Gastroesophageal sphincter (tissue), 4 donors: ENCODE data around the gene SDK2. TPM values are rescaled to one million over a fixed set of nuclear protein-coding genes. Genes with fewer than 3 reads are reported as not detected.

ENCODE experiments used
- ATAC-seq: fragments of 150-250 bp; one replicate; pipeline ENCODE4 v1.9.1; 2016; ENCODE audit warnings: mild to moderate bottlenecking, moderate library complexity
- H3K27ac ChIP-seq, 4 donors: fragments of 200-600 bp; sonication (generic) in 3 of 4; 1 replicate in 3 of 4; 2 replicates in 1 of 4; pipeline ENCODE4 v1.5.1; 2016 to 2019
- H3K27me3 ChIP-seq: fragments of 200-600 bp; sonication (generic); one replicate; pipeline ENCODE4 v1.5.1; 2019
- H3K36me3 ChIP-seq, 2 donors: fragments of 200-600 bp; sonication (generic); one replicate each; pipeline ENCODE4 v1.5.1; 2019; ENCODE audit warnings: control low read depth in 1 of 2
- H3K4me1 ChIP-seq, 3 donors: fragments of 200-600 bp; sonication (generic); 1 replicate in 2 of 3; 2 replicates in 1 of 3; pipeline ENCODE4 v1.5.1; 2016 to 2019; ENCODE audit warnings: control low read depth in 2 of 3
- H3K4me3 ChIP-seq, 2 donors: fragments of 200-600 bp; sonication (generic); one replicate each; pipeline ENCODE4 v1.5.1; 2019; ENCODE audit warnings: mild to moderate bottlenecking in 1 of 2, moderate library complexity in 1 of 2
- H3K9me3 ChIP-seq, 3 donors: fragments of 200-600 bp; sonication (generic); one replicate each; pipeline ENCODE4 v1.5.1; 2017 to 2019; ENCODE audit warnings: control low read depth in 2 of 3
- EP300 ChIP-seq: sonication (generic); formaldehyde crosslinking; IDR thresholded peaks from one replicate; pipeline ENCODE4 v1.6.1; 2017; ENCODE audit warnings: antibody characterized with exemption, mild to moderate bottlenecking
- POLR2A ChIP-seq, 2 donors: fragments of 450-650 bp; IDR thresholded peaks; one replicate each; pipeline ENCODE4 v1.6.1; 2017; ENCODE audit warnings: antibody characterized with exemption in 2 of 2, mild to moderate bottlenecking in 2 of 2, moderate library complexity in 1 of 2
- POLR2AphosphoS5 ChIP-seq: sonication (generic); formaldehyde crosslinking; IDR thresholded peaks from one replicate; pipeline ENCODE4 v1.6.1; 2017; ENCODE audit warnings: antibody characterized with exemption
- WGBS, 2 donors: methylation state at CpG; one replicate each; pipeline ENCODE4 v1.1.5; 2018; ENCODE audit warnings: low coverage in 1 of 2; 5-methylcytosine and 5-hydroxymethylcytosine counted together
- total RNA-seq, 4 donors: library from RNA; depleted of rRNA; stranded (reverse); fragments of >200 nt; gene quantifications; one replicate each; pipeline ENCODE4 v1.1.0, GENCODE V29; 2016
- TF ChIP-seq, protein P1 (sequence below), 4 experiments: fragments of 200-600 bp in 2 of 4; fragments of 450-650 bp in 2 of 4; sonication (generic) in 1 of 4; IDR thresholded peaks; one replicate each; pipeline ENCODE4 v1.5.1; 2017 to 2019; ENCODE audit warnings: antibody characterized with exemption in 4 of 4, mild to moderate bottlenecking in 2 of 4, moderate library complexity in 2 of 4

The SDK2 gene
- total RNA-seq, 4 donors from 2014 or later, result 0.31 to 2.0 (median 0.78) TPM

DNA sequence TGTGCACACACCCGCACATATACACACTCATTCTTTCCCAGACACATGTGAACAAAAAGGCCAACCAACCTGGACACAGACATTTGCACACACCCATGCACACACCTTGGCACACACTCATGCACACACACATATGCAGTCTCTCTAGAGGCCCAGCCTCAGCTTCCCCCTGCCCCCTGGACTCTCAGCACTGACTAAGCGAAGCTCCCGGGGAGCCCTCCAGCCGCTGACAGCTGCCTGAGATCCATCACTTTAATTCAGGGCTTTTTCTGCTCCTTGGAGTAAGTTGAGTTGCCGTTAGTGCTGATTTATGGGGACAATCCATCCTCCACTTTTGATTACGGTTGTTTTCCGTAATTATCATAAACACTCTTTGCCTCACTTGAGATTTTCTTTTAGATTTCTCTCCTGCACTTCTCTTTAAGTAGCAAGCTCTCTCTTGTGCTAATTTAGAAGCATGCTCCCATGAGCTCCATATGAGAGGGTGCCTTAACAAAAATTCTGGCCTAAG is 173.9 kb downstream of the SDK2 start:
- no peak overlapping the region for H3K4me3 ChIP-seq
- H3K4me1 ChIP-seq, result peaks cover 0 to 8% (median 0%) of the 10 kb centered on the region in 3 donors
- no peaks in the 10 kb centered on the region for H3K9me3 ChIP-seq
- WGBS, 2 donors, result 86 to 88% methylated on average over 1 to 6 of the region's 7 CpGs
- H3K27ac ChIP-seq, result no peak overlapping the region
- no peak for ATAC-seq
- H3K36me3 ChIP-seq, result no peaks in the 10 kb centered on the region
- peaks cover 21% of the 10 kb centered on the region for H3K27me3 ChIP-seq
- TF ChIP-seq EP300 (no peak), POLR2A (IDR thresholded peaks at IDR 0.05) (no peak), POLR2AphosphoS5 (no peak)
- TF ChIP-seq, protein P1, sequence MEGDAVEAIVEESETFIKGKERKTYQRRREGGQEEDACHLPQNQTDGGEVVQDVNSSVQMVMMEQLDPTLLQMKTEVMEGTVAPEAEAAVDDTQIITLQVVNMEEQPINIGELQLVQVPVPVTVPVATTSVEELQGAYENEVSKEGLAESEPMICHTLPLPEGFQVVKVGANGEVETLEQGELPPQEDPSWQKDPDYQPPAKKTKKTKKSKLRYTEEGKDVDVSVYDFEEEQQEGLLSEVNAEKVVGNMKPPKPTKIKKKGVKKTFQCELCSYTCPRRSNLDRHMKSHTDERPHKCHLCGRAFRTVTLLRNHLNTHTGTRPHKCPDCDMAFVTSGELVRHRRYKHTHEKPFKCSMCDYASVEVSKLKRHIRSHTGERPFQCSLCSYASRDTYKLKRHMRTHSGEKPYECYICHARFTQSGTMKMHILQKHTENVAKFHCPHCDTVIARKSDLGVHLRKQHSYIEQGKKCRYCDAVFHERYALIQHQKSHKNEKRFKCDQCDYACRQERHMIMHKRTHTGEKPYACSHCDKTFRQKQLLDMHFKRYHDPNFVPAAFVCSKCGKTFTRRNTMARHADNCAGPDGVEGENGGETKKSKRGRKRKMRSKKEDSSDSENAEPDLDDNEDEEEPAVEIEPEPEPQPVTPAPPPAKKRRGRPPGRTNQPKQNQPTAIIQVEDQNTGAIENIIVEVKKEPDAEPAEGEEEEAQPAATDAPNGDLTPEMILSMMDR (IDR thresholded peaks at IDR 0.05), result no peak

DNA sequence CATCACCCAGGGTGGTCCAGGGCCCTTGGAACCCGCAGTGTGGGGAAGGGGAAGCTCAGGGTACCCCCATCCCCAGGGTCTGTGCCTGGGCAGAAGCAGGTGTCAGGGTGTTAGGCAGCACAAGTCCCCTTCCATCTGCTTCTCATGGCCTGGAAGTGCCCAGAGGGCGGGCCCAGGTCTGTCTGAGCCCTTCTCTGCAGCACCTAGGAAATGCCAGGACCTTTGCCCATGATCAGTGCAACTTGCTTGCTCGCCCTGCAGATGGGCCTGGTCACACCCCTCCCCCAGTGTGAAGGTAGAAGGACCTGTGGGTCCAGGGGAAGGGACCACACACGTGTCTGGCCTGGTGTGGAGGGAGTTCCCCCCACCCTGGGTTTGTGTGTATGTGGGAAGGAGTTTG is 174.9 kb downstream of the SDK2 start:
- TF ChIP-seq EP300 (no peak), POLR2A (IDR thresholded peaks at IDR 0.05) (no peak), POLR2AphosphoS5 (no peak)
- TF ChIP-seq, protein P1 (IDR thresholded peaks at IDR 0.05), result no peak
- H3K4me1 ChIP-seq, result peaks cover 0 to 4% (median 0%) of the 10 kb centered on the region in 3 donors
- no peak for ATAC-seq
- H3K4me3 ChIP-seq, result no peak overlapping the region
- H3K9me3 ChIP-seq, result no peaks in the 10 kb centered on the region
- WGBS, 2 donors, result no CpG with 5 or more reads among the region's 4 CpGs
- H3K27me3 ChIP-seq, result peaks cover 19% of the 10 kb centered on the region
- H3K27ac ChIP-seq, result no peak overlapping the region
- H3K36me3 ChIP-seq, result no peaks in the 10 kb centered on the region

DNA sequence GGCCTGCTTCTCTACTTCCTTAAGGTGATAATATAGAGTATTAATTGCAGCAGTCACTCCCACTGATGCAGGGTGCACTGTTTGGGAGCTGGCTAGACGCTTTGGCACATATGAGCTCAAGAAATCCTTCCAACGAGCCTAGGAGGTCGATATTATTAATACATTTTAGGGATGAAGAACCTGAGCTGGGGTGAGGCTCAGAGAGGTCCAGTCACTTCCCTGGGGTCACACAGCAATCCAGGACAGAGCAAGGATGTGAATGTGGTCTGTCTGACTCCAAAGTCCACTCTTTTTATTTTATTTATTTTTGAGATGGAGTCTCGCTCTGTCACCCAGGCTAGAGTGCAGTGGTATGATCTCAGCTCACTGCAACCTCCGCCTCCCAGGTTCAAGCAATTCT is 176.0 kb downstream of the SDK2 start:
- WGBS, 2 donors, result 75% methylated on average over 4 to 5 of the region's 5 CpGs
- Histone ChIP-seq H3K4me3 (no peak overlapping the region), H3K4me1 (no peaks in the 10 kb centered on the region), H3K9me3 (no peaks in the 10 kb centered on the region), H3K36me3 (no peaks in the 10 kb centered on the region), H3K27me3 (peaks cover 19% of the 10 kb centered on the region), H3K27ac (no peak overlapping the region)
- TF ChIP-seq, protein P1 (IDR thresholded peaks at IDR 0.05), result no peak
- TF ChIP-seq POLR2AphosphoS5 (no peak), EP300 (no peak), POLR2A (IDR thresholded peaks at IDR 0.05) (no peak)
- no peak for ATAC-seq

DNA sequence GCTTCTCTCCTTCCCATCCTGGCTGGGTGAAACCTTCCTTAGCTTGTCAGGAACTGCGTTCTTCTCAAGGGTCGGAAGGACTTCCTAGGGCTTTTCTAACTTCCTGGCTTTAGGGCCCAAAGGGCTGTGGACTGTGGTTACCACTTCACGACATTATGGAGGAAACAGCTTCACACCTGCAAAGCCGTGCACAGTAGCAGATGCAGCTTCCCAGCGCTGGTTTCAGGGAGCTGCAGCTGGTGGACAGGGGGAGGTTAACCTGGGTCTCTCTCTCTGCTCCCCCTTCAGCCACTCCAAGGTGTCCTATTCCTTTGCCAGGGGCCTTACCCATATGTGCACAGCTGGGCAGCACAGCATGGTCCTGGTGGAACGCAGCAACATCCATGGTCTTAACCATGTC is 176.6 kb downstream of the SDK2 start:
- no peaks in the 10 kb centered on the region for H3K4me1 ChIP-seq
- no peak overlapping the region for H3K4me3 ChIP-seq
- 100% methylated on average over 1 of the region's 6 CpGs; no CpG with 5 or more reads in 1 of the 2 donors for WGBS, 2 donors
- H3K27me3 ChIP-seq, result peaks cover 14% of the 10 kb centered on the region
- no peak overlapping the region for H3K27ac ChIP-seq
- no peaks in the 10 kb centered on the region for H3K36me3 ChIP-seq
- TF ChIP-seq POLR2AphosphoS5, result no peak
- no peak for ATAC-seq
- H3K9me3 ChIP-seq, result no peaks in the 10 kb centered on the region

DNA sequence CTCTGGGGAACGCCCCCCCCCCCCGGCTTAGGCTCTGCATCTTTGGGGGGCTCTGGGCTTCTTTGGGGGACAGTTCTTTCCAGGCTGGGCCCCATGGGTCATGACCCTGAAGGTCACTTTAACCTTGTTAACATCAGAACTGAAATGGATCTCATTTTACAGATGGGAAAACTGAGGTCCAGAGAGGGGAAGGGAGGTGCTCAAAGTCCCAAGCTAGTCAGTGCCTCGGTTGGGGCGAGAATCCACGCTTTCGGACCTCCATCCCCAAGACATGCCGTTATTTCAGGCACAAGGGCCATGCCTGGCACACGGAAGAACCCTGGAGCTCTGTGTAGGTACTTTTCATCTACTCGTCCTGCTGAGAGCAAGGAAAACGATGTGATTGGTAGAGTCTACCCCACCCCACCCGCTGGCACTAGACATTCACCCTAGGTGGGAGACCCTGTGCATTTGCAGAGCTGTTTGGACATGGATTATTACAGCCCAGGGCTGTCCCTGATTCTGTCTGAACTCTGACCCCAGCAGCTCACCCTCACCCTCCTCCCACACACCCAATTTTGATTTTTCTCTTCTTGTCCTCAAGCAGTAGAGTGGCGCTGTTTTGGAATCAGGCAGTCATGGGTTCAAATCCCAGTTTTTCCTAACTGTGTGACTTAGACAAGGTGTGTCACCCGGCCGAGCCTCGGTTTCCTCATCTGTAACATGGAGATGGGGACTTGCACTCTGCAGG is 177.4 kb downstream of the SDK2 start:
- H3K9me3 ChIP-seq, result no peaks in the 10 kb centered on the region
- TF ChIP-seq POLR2A (IDR thresholded peaks at IDR 0.05) (no peak), EP300 (no peak), POLR2AphosphoS5 (no peak)
- TF ChIP-seq, protein P1 (IDR thresholded peaks at IDR 0.05), result no peak
- H3K36me3 ChIP-seq, result no peaks in the 10 kb centered on the region
- 86 to 100% methylated on average over 1 to 12 of the region's 15 CpGs for WGBS, 2 donors
- H3K4me3 ChIP-seq, result no peak overlapping the region
- no peak for ATAC-seq
- H3K27ac ChIP-seq, result no peak overlapping the region
- no peaks in the 10 kb centered on the region for H3K4me1 ChIP-seq
- H3K27me3 ChIP-seq, result peaks cover 7% of the 10 kb centered on the region
